ENCODE measurements around the gene EIF5.

EIF5 gene

GRCh38 chr14:103311171-103311997 is 22.7 kb upstream of the EIF5 start:
- H3K4me3 ChIP-seq (replicated peaks; ENCODE audit: low read depth, low read length), result no peak overlapping the region
- no peak for TF ChIP-seq CTCF (IDR thresholded peaks at IDR 0.05; ENCODE audit: low read length, missing control alignments)
- DNase-seq (ENCODE audit: low read depth), result no peak

- TF ChIP-seq CTCF (IDR thresholded peaks at IDR 0.05; ENCODE audit: low read length, missing control alignments), result no peak
- DNase-seq (ENCODE audit: low read depth), result no peak
Observed at GRCh38 chr14:103312006-103312635, 21.9 kb upstream of the EIF5 start.

GRCh38 chr14:103313704-103314103 is 20.3 kb upstream of the EIF5 start:
- no peak overlapping the region for H3K4me3 ChIP-seq (replicated peaks; ENCODE audit: low read depth, low read length)
- no peak for TF ChIP-seq CTCF (IDR thresholded peaks at IDR 0.05; ENCODE audit: low read length, missing control alignments)
- peak; percentile 76 for DNase-seq (ENCODE audit: low read depth)

More at GRCh38 chr14:103312006-103312635, 21.9 kb upstream of the EIF5 start:
- no peak overlapping the region for H3K4me3 ChIP-seq (replicated peaks; ENCODE audit: low read depth, low read length)

- H3K4me3 ChIP-seq (replicated peaks; ENCODE audit: low read depth, low read length), result no peak overlapping the region
- no peak for DNase-seq (ENCODE audit: low read depth)
- no peak for TF ChIP-seq CTCF (IDR thresholded peaks at IDR 0.05; ENCODE audit: low read length, missing control alignments)
Observed at GRCh38 chr14:103314496-103315277, 19.4 kb upstream of the EIF5 start.

- DNase-seq (ENCODE audit: low read depth), result peak; percentile 95
- no peak overlapping the region for H3K4me3 ChIP-seq (replicated peaks; ENCODE audit: low read depth, low read length)
- TF ChIP-seq CTCF (IDR thresholded peaks at IDR 0.05; ENCODE audit: low read length, missing control alignments), result no peak
Observed at GRCh38 chr14:103315351-103315911, 18.6 kb upstream of the EIF5 start.

- DNase-seq (ENCODE audit: low read depth), result no peak
- no peak for TF ChIP-seq CTCF (IDR thresholded peaks at IDR 0.05; ENCODE audit: low read length, missing control alignments)
- H3K4me3 ChIP-seq (replicated peaks; ENCODE audit: low read depth, low read length), result no peak overlapping the region
Observed at GRCh38 chr14:103315941-103316340, 18.1 kb upstream of the EIF5 start.
